ENCODE data around the gene ISM1.

Gene ISM1

DNA sequence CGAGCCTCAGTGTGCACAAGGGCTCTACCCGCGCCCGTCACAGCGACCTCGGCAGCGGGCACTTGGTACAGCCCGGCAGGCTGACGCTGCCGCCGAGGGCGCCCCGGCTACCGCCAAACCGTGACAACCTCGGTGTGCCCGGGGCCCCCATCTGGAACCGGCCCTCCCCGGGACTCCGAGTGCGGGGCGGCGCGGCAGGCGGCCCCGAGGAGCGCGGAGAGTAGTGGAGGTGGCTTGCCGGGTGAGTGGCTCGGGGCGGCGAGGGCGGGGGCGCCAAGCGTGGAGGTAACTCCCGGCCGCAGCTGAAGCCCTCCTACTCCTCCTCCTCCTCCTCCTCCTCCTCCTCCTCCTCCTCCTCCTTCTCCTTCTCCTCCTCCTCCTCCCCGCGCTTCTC, at the start of gene ISM1:
ISM1 (plus strand) TSS at position 371 of the 394 bp plus-strand sequence. CDS start 503 bp downstream, outside the sequence.
- no peak for DNase-seq

DNA sequence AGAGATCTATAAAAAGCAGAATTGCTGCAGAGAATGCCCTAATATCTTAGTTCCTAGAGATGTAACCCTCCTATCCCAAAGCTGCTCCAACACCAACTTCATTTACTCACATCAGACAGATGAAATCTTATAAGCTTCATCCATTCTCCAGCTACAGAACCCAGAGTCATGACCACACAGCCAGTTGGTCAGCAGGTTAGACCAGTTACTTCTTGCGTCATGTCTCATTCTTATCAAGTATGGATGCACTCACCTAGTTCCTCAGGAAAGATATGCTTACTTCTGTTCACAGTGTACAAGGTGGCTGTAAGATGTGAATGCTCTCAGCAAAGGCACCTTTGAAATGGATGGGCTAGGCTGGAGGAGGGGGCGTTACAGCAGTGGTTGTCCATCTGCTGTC, 47.9 kb upstream of the ISM1 start:
- DNase-seq, result no peak

DNA sequence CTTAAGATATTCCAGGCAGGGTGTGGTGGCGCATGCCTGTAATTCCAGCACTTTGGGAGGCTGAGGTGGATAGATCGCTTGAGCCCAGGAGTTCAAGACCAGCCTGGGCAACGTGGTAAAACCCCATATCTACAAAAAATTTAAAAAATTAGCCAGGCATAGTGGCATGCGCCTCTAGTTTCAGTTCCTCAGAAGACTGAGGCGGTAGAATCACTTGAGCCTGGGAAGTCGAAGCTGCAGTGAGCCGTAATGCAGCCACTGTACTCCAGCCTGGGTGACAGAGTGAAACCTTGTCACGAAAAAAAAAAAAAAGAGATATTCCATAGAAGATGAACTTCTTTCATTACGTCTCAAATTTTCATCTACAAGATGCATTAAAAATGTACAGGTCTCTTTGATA, 46.7 kb upstream of the ISM1 start:
- DNase-seq, result no peak

DNA sequence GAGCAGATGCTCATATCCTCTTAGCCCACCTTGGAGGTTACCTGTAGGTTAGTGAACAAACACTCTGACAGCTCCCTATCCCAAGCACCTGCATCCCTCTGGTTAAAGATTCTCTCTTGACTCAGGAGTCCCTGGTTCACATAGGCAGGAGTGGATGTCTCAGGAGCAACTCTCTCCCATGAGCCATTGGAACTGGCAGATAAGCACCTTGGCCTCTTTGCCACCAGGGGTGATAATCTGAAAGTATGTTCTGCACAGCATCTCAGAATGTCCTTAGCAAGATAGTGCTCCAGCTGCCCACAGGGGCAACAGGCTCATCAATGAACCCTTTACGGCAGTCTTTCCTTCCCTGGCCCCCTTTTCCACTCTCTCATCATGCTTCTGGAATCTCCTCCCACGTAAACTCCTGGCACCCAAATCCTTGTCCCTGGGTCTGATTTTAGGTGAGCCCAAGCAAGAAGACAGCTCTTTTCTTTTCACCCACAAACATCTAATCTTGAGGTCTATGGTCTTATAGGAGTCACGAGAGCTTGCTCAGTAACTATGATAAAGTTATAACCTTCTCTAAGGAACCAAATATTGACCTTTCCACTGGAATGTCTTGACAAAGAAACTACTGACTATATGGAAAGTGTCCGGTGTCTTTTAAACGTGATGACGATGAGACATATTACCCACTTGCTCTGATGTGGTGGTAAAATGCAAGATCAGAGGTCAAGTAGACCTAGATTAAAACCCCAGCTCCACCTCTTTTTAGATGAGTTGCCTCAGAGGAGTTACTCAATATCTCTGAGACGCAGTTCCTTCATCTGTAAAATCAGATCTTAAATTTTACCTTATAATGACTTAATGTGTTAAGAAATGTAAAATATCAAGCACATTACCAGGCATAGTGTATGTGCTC, 39.8 kb upstream of the ISM1 start:
- no peak for DNase-seq

DNA sequence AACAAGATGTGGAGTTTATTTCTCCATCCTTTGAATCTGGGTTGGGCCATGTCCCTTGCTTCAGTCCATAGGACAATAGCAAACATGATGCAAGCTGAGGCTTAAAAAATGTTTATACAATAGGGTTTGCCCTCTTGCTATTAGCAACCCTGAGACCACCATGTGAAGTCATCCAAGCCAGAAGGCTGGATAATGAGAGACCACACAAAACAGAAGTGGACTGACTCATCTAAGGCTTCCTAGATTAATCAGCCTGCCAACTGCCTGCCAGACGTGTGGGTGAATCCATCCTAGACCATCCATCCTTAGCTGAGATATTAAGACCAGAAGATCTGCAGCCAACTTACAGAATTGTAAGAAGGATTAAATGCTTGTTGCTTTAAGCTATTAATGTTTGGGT, 38.1 kb upstream of the ISM1 start:
- no peak for DNase-seq

DNA sequence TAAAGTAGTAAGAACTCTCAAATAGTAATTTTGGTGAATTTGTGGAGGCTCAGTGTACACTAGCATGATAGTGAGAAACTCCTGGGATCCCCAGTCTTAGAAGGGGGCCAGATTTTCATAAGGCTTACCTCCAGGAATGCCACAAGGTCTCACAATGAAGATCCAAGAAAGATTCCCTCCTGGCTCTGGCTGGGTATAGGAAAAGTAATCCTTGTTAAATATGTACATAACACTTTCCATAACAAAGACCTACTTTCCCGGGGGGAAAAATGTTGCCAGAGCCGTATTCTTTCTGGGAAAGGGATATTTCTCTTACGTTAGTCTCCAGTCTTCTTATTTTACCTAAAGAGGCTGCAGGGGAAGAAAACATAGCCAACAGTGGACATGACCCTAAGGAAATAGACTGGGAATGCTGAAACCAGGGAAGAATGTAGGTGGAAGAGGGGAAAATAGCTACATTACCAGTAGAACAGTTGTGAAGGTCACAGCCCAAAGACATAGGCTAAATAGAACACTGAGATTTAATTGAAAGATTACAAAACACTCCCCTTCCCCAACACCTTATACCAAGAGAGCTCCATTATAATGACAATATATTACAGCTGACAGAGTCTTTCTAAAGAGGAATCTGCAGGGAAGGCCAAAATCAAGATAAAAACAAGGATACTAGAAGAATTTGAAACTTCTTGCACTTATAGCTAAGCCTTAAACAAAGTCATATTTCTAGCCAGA, 34.9 kb upstream of the ISM1 start:
- no peak for DNase-seq

DNA sequence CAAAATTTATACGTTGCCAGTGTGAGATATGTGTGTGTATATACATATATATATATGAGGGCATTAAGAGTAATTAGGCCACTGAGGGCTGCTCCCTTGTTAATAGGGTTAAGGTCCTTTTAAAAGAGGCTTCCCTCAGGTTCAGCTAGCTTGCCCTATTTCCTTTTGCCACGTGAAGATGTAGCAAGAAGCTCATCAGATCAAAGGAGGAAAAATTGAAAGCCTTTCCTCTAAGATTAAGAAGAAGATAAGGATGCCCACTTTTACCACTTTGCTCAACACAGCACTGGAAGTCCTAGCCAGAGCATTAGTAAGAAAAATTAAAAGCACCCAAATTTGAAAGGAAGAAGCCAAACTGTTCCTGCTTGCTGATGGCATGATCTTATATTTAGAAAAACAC, 33.2 kb upstream of the ISM1 start:
- DNase-seq, result no peak

DNA sequence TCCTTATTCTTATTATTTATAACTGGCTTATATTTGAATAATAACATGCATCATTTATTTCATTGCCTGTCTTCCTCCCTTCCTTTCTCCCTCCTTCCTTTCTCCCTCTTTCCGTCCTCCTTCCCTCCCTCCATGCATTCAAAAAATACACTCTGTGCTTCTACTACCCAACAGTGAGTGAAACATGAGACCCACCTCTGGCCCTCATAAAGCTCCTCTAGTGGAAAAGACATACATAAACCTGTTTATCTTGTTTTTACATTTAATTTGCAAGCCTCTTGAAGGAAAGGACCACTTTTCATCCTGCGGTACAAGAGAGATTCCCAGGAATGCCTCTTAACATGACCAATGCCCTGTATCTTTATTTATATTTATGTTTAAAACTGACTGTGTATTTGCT, 21.8 kb upstream of the ISM1 start:
- no peak for DNase-seq

DNA sequence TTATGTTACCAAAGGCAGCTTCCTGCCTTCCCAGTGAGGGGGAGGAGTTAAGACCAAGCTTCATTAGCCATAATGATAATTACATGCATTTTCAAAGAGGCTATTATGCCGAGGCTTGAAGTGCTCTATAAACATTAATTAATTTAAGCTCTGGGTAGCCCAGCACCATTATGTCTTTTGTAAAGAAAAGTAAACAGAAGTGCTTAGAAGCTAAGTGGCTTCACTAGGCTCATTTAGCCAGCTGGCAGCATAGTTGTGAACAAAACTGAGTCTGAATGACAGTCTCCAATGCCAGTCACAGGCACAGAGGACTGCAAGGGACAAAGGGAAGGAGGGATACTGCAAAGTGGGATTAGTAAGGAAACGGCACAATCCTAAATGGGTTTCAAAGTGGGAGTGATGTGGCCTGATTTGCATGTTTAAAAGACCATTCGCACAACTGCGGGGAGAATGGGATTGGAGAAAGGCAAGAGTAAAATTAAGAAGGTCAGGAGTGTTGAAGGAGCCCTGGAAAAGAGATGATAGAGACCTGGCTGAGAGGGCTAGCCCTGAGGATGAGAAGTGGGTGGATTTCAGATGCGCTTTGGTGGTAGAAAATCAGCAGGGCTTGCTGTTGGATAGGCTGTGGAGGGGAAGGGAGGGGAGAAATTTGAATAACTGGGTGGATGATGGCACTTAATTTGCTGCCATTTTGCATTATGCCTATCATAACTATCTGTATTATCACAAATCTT, 20.1 kb upstream of the ISM1 start:
- DNase-seq, result no peak

DNA sequence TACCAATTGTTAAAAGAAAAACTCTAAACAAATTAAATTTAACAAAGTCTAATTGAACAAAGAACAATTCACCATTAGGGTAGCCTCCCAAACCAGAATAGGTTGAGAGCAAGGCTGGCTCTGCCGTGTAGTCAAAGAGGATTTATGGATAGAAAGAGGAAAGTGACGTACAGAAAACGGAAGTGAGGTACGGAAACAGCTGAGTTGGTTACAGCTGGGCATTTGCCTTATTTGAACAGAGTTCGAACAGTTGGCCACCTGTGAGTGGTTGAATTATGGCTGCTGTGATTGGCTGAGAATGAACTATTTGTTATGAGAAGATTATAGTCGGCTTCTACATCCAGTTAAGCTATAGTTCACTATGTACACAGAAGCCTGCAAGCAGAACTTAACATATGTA, 18.5 kb upstream of the ISM1 start:
- peak; percentile 12 for DNase-seq

DNA sequence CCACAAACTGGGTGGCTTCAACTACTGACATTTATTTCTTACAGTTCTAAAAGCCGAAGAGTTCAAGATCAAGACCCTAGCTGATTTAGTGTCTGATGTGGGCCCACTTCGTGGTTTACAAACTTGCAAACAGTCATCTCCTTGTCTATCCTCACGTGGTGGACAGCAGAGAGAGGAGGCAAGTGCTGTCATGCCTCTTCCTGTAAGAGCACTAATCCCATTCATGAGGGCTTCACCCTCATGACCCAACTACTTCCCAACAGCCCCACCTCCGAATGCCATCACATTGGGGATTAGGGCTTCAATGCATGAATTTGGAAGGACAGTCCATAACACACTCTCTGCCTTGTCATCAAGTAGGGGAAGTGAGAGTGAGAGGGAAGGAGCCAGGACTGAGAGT, 15.6 kb upstream of the ISM1 start:
- no peak for DNase-seq

DNA sequence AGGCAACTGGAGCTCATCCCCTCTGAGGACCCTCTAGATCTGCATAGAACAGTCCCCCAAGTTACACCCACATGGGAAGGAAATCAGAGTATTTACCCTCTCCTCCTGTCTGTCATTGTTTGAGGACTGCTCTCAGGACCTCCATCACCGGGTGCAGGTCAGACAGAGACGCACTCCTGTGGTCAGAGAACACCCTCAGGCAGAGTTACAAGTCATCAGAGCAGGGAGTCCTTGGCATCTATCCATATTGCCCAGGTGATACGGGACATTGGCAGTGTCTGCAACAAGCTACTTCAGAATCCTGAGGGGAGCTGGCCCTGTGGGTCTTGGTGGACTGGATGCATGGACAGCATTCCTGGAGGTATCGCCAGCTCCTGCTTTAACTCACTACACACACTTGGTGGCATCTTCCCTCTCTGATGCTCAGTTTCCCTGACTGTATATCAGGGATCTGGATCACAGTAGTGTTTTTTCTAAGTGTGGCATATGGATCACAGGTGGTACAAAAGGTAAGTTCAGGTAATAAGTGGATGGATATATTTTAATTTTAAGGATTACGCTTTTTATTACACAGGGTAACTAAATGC, 15.1 kb upstream of the ISM1 start:
- no peak for DNase-seq

DNA sequence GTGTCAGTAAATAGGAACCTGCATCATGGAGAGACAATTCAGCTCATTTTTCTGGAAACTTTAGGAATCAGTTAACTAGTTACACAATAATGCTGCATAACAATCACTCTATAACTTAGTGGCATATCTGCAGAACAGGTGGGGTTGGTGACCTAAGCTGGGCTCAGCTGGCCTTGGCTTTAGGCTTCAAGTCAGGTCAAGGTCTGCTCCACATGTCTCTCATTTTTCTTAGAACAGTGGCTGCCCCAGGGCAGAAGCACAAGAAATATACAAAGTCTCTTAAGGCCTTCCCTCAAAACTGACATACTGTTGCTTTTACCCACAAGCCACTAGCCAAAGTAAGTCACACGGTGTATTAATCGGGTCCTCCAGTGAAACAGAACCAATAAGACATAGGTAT, 14.1 kb upstream of the ISM1 start:
- no peak for DNase-seq

DNA sequence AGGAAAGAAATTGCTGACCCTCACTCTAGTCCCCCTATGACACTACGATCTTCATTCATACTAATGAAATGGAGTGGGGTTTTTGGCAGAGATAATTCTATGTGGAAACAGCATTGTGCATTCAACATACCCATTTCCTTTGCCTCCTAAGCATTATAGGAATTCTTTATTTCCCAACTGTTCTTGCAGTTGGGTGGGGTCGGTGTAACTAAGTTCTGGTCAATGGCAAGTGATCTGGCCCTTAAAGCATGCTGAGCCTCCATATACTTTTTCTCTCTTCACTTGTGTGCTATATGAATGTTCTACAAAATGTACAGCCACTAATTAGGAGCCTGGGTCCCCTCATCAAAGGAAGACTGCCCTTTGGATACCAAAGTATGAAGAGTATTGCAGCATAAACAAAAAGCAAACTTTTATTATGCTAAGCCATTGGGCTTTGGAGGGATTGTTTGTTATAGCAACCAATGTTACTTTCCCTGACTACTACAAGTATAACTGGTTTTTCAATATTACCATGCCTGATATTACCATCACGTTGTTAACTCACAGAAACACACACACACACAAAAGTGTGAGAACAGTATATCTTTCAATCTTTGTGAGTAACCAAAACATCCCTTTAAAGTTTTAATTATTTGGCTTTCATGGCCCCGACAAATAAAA, 9.0 kb upstream of the ISM1 start:
- DNase-seq, result no peak

DNA sequence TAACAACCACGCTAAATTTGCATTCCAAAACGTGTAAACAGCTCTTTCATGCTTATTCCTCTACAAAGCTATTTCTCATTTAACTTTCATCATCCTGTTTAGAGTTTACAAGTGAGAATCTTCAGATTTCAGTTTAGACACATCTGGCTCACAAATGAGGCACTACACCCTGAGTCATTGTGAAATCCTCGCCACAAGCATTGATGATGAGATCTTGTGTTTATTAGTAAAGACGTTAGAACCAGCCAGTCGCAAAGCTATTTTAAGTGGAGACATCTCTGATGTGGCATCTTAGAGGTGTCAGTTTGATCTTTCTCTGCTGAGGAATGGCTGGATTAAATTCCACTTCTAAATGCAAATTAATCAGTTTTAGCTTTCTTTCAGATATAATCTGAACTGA, 8.3 kb upstream of the ISM1 start:
- DNase-seq, result no peak

DNA sequence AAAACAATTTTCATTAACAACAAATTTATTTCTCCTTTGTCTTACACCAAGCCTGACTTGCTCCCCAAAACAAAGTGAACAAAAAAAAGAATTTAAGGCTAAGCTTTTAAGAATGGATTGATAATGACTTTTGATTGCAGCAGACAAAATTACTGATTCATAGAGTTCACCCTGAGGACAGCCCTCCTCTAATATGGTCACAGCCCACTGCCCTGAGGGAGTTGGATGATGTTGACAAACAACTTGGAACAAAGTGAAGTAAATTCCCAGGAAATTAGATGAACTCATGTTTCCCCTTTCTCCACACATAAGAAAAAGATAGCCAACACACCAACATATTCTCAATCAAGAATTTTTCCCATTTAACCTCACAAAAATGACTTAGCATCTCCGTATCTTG, 7.7 kb upstream of the ISM1 start:
- DNase-seq, result no peak

DNA sequence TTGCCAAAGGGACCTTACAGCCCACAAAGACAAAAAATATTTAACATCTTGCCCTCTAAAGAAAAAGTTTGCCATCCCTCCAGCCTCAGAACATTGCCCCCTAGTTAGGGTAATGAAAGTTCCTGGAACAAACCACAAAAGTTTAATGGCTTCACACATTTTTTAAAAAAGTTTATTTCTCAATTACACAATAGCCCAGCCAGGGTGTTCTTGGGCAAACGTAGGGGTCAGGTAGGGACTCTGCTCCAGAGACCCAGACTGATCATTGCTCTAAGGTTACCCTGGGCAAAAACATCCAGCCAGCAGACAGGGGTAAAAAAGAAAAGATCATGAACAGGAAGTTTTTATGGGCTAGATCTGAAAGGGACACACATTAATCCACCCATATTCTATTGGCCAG, 4.5 kb upstream of the ISM1 start:
- no peak for DNase-seq

DNA sequence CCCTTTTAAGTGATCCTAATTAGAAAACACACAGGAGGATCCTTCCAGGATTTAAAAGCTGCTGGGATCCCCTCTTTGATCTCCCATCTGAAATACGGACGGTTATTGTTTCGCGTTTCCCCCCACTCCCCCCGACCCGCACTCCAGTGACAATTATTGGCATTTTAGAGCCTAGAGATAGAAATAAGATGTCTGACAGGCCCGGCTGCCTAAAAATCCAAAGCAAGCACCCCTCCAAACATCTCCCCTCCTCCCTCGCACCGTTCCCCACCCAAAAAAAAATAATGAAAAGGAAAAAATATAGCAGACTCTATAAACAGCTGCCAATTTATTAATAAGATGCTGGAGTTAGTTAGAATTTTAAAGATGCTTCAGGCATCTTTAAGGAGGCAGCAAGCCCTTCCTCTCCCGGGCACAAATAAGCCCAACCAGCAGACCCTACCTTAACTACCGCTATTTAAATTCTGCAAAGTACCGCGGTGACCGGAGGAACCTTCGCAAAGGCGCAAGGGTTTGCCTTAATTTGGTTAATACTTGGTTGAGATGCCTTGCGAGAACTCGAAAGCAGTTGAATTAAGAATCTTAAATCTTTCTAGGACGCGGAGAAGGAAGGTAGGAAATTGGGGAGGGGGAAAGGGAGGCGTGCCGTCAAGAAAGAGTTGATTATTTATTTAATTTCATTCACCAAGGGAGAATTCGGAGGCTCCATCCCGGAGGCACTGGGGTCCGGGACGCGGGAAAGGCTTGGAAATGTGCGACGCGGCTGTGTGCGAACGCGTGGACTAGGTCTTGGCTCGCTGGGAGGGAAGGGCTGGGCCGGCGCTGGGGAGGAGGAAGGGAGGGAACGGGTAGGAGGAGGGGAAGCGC, 1.5 kb upstream of the ISM1 start:
- no peak for DNase-seq

DNA sequence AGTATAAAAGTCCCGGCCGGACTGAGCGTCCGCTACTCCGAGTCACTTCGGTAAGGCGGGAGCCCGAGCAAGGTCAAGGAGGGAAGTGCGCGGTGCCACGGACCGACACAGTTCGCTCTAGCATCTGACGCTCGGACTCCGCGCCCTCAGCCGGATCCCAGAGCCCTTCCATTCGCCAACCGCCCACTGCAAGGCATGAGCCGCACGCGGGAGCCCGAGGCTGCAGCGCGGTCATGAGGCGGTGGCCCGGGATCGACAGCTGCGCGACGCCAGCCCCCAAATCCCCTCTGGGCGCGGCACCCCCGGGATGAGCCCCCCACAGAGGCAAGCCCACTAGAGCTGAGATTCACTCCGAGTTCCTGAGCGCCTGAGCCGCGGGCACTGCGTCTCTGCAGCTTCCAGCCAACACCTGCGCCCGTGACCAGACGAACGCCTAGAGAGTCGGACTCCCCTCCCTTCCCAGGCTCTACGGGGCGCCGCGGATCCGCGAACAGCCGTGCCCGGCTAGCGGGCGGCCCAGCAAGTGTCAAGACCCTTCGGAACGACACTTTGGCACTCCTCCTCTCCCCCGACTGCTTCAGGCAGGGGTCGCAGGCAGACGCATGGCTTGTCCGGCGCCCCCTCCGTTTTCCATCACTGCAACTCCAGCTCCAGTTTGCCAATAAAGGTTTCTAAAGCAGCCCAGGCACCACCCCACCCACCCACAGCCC, 725 bp upstream of the ISM1 start:
- no peak for DNase-seq

DNA sequence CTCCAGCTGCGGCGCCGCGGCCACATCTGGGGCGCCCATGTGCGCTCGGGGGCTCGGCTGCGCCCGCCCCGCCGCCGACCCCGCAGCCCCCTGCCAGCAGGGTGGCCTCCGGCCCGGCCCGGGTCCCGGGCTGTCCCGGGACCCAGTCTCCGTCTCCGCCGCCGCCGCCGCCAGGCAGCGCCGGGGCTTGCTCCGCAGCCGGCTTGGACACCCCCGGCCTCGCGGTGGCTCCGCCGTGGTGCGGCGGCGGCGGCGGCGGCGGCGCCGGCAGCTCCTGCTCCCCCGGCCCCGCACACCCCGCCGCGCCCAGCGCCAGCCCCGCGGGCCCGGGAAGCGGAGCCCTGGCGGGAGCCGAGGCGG, 219 bp downstream of the ISM1 start:
- DNase-seq, result no peak

DNA sequence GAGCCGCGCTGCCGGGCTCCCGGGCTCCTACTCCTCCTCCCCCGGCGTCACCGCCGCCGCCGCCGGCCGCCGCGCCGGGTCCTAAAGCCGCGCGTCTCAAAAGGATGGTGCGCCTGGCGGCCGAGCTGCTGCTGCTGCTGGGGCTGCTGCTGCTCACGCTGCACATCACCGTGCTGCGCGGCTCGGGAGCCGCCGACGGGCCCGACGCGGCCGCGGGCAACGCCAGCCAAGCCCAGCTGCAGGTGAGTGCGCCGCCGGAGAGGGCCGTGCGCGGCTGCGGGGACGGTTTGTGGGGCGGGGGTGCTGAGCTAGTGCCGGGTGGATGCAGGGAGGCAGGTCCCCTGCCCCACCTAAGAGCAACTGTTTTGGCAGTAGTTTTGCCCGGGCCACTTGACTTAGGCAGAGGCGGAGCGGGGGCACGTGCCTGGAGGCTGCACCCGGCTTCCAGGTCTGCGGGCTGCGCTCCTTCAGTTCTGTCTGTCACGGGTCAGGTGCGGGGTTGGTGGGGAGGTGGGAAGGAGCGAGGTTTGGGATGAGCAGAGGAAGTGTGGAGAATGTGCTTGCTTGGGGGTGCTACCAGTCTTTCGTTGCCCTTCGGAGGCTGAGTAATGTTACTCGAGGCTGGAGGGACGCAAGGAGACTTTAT, 722 bp downstream of the ISM1 start:
- DNase-seq, result peak; percentile 13

All from inflammatory macrophage treated with lipopolysaccharide for 4 hours (primary cell).